Suprapubic skin (tissue), 4 donors: ENCODE measurements around the gene BARHL1.

Experiments used
- EP300 ChIP-seq: sonication (generic); formaldehyde crosslinking; IDR thresholded peaks from one replicate; pipeline ENCODE4 v1.6.1; 2017; ENCODE audit warnings: antibody characterized with exemption
- POLR2AphosphoS5 ChIP-seq, 3 donors: sonication (generic); formaldehyde crosslinking; IDR thresholded peaks; one replicate each; pipeline ENCODE4 v1.6.1; 2017; ENCODE audit warnings: antibody characterized with exemption in 3 of 3
- TF ChIP-seq, protein P1 (sequence below), 2 donors: fragments of 200-600 bp in 1 of 2; fragments of 450-650 bp in 1 of 2; sonication (generic) in 1 of 2; IDR thresholded peaks; one replicate each; pipeline ENCODE4 v1.5.1; 2016 to 2019; ENCODE audit warnings: antibody characterized with exemption in 2 of 2, mild to moderate bottlenecking in 1 of 2, moderate library complexity in 1 of 2

DNA sequence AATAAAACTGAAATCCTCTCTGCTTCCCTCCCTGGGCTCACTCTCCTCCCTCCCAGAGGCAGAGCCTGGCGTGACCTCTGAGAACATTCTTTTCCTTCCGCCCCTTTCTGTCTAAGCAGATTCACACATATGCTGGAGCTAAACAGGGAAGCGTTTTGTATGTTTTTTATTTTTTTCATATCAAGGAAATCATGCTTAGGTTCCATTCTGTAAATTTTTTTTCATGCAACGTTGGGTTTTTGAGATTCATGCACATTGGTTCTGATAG, 20.2 kb upstream of the BARHL1 start:
- TF ChIP-seq EP300: no peak
- TF ChIP-seq, protein P1, sequence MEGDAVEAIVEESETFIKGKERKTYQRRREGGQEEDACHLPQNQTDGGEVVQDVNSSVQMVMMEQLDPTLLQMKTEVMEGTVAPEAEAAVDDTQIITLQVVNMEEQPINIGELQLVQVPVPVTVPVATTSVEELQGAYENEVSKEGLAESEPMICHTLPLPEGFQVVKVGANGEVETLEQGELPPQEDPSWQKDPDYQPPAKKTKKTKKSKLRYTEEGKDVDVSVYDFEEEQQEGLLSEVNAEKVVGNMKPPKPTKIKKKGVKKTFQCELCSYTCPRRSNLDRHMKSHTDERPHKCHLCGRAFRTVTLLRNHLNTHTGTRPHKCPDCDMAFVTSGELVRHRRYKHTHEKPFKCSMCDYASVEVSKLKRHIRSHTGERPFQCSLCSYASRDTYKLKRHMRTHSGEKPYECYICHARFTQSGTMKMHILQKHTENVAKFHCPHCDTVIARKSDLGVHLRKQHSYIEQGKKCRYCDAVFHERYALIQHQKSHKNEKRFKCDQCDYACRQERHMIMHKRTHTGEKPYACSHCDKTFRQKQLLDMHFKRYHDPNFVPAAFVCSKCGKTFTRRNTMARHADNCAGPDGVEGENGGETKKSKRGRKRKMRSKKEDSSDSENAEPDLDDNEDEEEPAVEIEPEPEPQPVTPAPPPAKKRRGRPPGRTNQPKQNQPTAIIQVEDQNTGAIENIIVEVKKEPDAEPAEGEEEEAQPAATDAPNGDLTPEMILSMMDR (IDR thresholded peaks at IDR 0.05): no peak
- no peak for TF ChIP-seq POLR2AphosphoS5 (IDR thresholded peaks at IDR 0.05)
